ENCODE data around the gene ADCY1.
"Not testable (repeated sequence)": the region's sequence is repeated elsewhere in the genome, so short reads cannot be mapped to it uniquely, and the experiment has no call there.

GRCh38 chr7:45762225-45762994, 188.2 kb downstream of the ADCY1 start:
- not testable (repeated sequence) for TF ChIP-seq EP300, CTCF, POLR2A (IDR thresholded peaks at IDR 0.05)
